IPS-20b (cell line): ENCODE measurements around the gene PLEKHA5.
"Not testable (repeated sequence)": the region's sequence is repeated elsewhere in the genome, so short reads cannot be mapped to it uniquely, and the experiment has no call there.

ENCODE experiments used
- H3K27ac ChIP-seq: one replicate; pipeline ENCODE4 v1.5.1; 2013; ENCODE audit warnings: low read length
- H3K27me3 ChIP-seq: 2 replicates; pipeline ENCODE4 v1.6.1; 2013; ENCODE audit warnings: mild to moderate bottlenecking, low read length, inconsistent platforms; ENCODE audit not compliant: insufficient read depth
- H3K36me3 ChIP-seq: 2 replicates; pipeline ENCODE4 v1.6.1; 2013; ENCODE audit warnings: low read depth, mild to moderate bottlenecking, inconsistent platforms, low read length, moderate library complexity; ENCODE audit not compliant: insufficient read depth
- H3K4me1 ChIP-seq: 2 replicates; pipeline ENCODE4 v1.6.1; 2013; ENCODE audit warnings: mild to moderate bottlenecking, control low read depth, inconsistent platforms, low read length, moderate library complexity; ENCODE audit not compliant: insufficient read depth
- H3K4me3 ChIP-seq: 2 replicates; pipeline ENCODE4 v1.5.1; 2013; ENCODE audit warnings: mild to moderate bottlenecking, low read length, inconsistent platforms
- H3K9ac ChIP-seq: 2 replicates; pipeline ENCODE4 v1.6.1; 2013; ENCODE audit warnings: low read depth, mild to moderate bottlenecking, inconsistent platforms, low read length, moderate library complexity
- H3K9me3 ChIP-seq: 2 replicates; pipeline ENCODE4 v1.6.1; 2013; ENCODE audit warnings: mild to moderate bottlenecking, low read depth, low read length, inconsistent platforms; ENCODE audit not compliant: insufficient read depth

Gene PLEKHA5

DNA sequence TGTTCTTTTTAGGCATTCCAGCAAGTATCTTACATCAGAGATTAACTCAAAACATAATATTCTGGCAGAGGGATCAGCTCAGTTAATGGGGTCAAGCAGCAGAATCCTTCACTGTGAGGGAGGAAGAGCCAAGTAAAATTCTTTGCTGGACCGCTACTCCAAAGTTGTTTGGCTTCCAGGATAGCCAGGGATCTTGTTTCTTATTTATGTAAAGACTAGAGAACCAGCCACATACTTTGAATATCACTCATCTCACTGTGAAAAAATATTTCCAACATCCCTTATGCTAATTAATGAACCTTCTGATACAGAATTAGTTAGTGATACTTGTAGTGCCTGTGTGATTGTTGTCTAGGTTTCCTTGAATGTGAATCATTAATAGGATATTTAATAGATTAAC, 94.2 kb downstream of the PLEKHA5 start:
- Histone ChIP-seq H3K27me3 (no peaks in the 10 kb centered on the region), H3K27ac (no peak overlapping the region), H3K36me3 (no peaks in the 10 kb centered on the region), H3K9ac (no peak overlapping the region), H3K4me3 (no peak overlapping the region), H3K9me3 (no peaks in the 10 kb centered on the region), H3K4me1 (peaks cover 46% of the 10 kb centered on the region)

DNA sequence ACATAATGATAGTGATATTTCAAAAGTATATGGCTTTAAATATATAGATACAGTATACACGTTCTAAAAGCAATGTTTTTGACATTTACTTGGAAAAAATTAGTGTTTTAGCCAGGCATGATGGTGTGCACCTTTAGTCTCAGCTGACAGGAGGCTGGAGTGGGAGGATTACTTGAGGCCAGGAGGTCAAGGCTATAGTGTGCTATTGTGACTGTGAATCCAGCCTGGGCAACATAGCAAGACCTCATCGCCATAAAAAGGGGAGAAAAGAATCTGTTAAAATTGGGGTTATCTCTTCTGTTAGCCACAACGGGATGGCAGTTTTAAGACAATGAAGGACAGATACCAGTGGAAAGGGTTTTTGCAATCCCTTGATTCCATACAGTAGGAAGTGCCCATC, 95.2 kb downstream of the PLEKHA5 start:
- Histone ChIP-seq H3K27me3 (no peaks in the 10 kb centered on the region), H3K36me3 (0 out of 2 replicates have a peak, but pooled peaks cover 3% of the 10 kb centered on the region), H3K4me3 (no peak overlapping the region), H3K27ac (no peak overlapping the region), H3K9ac (no peak overlapping the region), H3K9me3 (0 out of 2 replicates have a peak, but pooled peaks cover 4% of the 10 kb centered on the region), H3K4me1 (peaks cover 39% of the 10 kb centered on the region)

DNA sequence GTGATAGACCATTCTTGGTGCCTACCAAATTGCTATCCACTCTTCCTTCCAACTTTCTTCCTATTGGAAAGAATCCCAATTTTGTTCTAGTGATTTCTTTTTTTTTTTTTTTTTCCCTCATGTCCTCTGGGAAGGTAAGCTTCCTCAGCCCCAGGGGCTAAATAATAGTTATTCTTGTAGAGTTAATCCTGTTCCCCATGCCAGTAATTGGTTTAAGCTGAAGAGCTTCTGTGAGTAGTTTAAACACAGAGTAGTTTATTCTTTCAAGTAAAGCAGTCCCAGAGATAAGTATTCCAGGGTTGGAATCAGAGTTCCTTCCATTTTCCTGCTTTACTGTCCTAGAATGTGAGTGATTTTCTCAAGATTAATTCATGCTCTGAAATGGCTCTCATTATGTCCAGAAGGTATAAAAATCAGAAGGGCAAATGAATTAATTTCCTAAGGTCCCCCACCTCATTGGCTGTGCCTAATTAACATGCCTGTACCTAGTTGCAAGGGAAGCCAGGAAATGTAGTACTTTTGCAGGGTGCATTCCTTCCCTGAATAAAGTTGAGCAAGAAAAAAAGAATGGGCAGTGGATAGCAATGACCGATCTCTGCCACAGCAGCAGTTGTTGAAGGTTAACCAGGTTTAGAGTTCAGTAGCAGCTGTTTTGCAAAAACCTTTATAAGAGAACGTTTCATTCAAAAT, 97.8 kb downstream of the PLEKHA5 start:
- H3K9me3 ChIP-seq = peaks cover 7% of the 10 kb centered on the region; the same call in 1 of the 2 replicates
- H3K36me3 ChIP-seq = peaks cover 9% of the 10 kb centered on the region; the same call in 1 of the 2 replicates
- H3K9ac ChIP-seq = no peak overlapping the region
- no peak overlapping the region for H3K27ac ChIP-seq
- no peaks in the 10 kb centered on the region for H3K27me3 ChIP-seq
- peaks cover 29% of the 10 kb centered on the region for H3K4me1 ChIP-seq
- no peak overlapping the region; the same call in 1 of the 2 replicates for H3K4me3 ChIP-seq

DNA sequence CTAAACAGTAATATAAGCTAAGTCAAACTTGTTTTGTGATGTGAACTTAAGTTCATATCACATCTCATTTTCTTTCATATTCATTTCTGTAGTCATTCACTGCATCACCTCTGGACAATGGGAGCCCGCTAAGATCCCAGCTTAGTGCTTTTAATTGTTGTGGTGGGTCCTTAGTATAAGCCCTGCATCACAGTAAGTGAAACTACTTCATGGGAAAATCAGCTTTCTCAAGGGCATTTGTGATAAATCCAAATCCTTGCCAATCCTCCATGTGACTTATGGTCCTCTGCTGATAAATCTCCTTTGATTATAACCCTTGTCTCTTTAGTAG, 98.3 kb downstream of the PLEKHA5 start:
- peaks cover 28% of the 10 kb centered on the region for H3K4me1 ChIP-seq
- no peak overlapping the region for H3K27ac ChIP-seq
- peaks cover 7% of the 10 kb centered on the region; the same call in 1 of the 2 replicates for H3K9me3 ChIP-seq
- H3K9ac ChIP-seq = no peak overlapping the region
- H3K27me3 ChIP-seq = no peaks in the 10 kb centered on the region
- H3K36me3 ChIP-seq = peaks cover 9% of the 10 kb centered on the region; the same call in 1 of the 2 replicates
- no peak overlapping the region for H3K4me3 ChIP-seq

DNA sequence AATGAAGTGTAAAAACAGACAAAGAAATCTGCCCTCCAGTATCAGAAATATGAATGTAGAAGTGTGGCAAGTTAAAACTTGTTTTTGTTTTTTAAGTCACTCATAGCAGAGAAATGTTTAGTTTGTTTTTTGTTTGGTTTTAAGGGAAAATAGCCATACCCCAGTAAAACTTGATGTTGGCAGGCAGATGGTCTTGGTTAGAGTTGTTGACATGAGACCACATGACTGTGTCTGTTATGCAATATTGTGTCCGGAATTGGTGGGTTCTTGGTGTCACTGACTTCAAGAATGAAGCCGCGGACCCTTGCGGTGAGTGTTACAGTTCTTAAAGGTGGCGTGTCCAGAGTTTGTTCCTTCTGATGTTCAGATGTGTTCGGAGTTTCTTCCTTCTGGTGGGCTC, 99.5 kb downstream of the PLEKHA5 start:
- H3K4me3 ChIP-seq, H3K9me3 ChIP-seq, H3K9ac ChIP-seq, H3K27ac ChIP-seq, H3K36me3 ChIP-seq, H3K27me3 ChIP-seq: not testable (repeated sequence)
- peaks cover 31% of the 10 kb centered on the region for H3K4me1 ChIP-seq

DNA sequence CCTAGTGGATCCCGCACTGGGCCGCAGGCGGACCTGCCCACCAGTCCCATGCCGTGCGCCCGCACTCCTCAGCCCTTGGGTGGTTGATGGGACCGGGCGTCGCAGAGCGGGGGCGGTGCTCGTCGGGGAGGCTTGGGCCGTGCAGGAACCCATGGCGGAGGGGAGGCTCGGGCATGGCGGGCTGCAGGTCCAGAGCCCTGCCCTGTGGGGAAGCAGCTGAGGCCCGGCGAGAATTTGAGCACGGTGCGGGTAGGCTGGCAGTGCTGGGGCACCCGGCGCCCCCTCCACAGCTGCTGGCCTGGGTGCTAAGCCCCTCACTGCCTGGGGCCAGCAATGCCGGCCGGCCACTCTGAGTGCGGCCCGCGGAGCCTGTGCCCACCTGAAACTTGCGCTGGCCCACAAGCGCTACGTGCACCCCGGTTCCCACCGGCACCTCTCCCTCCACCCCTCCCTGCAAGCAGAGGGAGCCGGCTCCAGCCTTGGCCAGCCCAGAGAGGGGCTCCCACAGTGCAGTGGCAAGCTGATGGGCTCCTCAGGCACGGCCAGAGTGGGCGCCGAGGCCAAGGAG, 100.8 kb downstream of the PLEKHA5 start:
- H3K4me1 ChIP-seq = peaks cover 37% of the 10 kb centered on the region

DNA sequence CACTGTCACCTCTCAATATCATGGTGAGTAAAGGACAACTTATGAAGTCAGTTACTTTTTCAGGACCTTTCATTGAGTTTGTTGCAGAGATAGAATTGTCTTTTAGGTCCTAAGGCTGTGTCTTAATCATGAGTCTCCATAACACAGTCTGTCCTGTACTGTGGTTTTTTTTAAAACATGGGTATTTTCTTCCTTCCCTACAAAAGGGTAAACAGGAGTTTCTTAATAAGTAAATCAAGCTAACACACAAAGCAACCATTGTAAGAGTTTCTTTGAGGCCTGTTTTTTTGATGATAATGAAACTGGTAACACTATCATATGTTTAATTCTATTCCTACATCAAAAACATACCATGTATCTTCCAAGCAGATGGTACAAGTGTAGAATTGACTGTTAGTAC, 101.4 kb downstream of the PLEKHA5 start:
- no peaks in the 10 kb centered on the region for H3K27me3 ChIP-seq
- no peak overlapping the region for H3K4me3 ChIP-seq
- no peak overlapping the region for H3K27ac ChIP-seq
- no peak overlapping the region for H3K9ac ChIP-seq
- H3K36me3 ChIP-seq = peaks cover 9% of the 10 kb centered on the region; the same call in 1 of the 2 replicates
- H3K9me3 ChIP-seq = peaks cover 7% of the 10 kb centered on the region; the same call in 1 of the 2 replicates
- peaks cover 41% of the 10 kb centered on the region for H3K4me1 ChIP-seq

More for the DNA sequence above, 100.8 kb downstream of the PLEKHA5 start:
- Histone ChIP-seq H3K27me3 (no peaks in the 10 kb centered on the region), H3K27ac (no peak overlapping the region), H3K36me3 (peaks cover 9% of the 10 kb centered on the region; the same call in 1 of the 2 replicates), H3K4me3 (no peak overlapping the region), H3K9me3 (peaks cover 7% of the 10 kb centered on the region; the same call in 1 of the 2 replicates), H3K9ac (no peak overlapping the region)

DNA sequence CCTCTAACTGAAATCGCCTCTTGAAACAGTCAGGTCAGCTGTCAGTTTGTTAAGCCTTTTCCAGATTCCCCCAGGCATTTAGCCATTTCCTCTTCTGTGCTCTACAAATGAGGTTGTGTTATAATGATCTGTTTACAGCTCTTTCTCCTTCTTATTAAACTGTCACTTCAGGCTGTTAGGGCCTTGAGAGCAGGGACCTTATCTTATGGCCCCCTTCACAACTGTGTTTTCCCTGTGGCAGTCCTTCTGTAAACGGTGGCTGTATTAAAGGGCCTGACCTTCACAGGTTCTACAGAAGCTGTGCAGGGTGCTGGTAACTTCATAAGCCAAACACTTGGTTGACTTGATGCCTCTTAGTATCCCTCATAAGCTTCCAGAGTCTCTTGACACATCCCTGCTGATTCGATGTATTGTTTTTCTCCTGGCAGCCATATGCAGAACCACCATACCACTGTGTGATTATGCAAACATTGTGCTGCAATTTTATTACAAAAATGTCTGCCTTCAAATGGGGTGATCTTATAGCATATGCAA, 104.7 kb downstream of the PLEKHA5 start:
- peaks cover 33% of the 10 kb centered on the region for H3K4me1 ChIP-seq
- H3K27ac ChIP-seq = no peak overlapping the region
- no peak overlapping the region for H3K4me3 ChIP-seq
- peaks cover 5% of the 10 kb centered on the region; the same call in 1 of the 2 replicates for H3K36me3 ChIP-seq
- H3K27me3 ChIP-seq = no peaks in the 10 kb centered on the region
- peaks cover 6% of the 10 kb centered on the region; the same call in 1 of the 2 replicates for H3K9me3 ChIP-seq
- no peak overlapping the region for H3K9ac ChIP-seq

DNA sequence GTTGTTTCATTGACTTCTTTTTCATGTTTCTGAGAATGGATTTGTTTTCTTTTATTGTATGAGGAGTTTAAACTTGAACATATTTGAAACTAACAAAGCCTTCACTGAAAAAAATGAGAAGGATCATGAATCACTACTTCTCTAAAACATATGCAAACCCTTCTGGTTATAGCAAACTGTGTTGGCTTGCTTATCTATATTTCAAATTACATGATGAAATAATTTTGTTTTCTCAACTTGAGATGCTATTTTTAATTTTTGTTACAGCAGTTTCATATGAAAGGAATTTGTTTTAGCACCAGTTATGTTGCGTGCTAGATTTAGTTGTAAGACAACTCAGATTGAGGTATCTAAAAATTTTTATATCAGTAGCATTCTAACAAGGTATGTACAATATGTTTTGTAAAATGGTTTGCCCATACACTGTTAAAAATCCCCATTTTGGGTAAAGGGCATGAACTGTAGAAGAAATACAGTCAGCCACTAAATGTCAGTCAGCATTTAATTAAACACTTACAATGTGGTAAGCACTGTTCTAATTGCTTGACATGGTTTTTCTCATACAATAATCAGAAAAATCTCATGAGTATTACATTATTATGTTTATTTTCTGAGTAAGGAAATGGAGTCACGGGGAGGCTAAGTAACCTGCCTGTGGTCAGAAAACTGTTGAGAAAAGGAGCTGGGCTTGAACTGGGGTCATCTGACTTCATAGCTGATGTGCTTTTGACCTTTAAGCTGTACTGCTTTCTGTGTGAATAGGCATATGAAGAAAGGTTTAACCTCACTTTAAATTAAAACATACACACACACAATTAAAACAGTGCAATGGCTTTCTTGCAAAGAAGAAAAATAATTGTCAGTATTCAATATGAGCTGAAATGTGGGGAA, 105.7 kb downstream of the PLEKHA5 start:
- Histone ChIP-seq H3K4me1 (peaks cover 33% of the 10 kb centered on the region), H3K9ac (no peak overlapping the region), H3K4me3 (no peak overlapping the region), H3K27ac (no peak overlapping the region), H3K9me3 (peaks cover 3% of the 10 kb centered on the region; the same call in 1 of the 2 replicates), H3K27me3 (no peaks in the 10 kb centered on the region), H3K36me3 (peaks cover 5% of the 10 kb centered on the region; the same call in 1 of the 2 replicates)

DNA sequence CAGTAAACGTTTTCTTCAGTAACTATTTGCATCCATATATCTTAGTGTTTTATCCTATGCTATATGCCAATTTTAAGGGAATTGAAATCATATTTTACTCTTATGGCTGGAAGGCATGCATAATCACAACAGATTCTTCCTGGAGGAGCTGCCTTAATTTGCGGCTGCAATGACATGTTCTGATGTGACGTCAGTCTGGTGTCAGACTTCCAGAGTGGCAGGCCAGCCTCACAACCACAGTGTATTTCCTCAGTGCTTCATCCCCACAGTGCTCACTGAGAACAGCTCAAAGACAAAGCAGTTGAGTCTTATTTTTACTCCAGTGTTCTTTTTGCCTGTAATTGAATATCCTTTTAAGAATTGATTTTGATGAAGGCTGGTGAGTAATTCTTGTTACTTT, 107.1 kb downstream of the PLEKHA5 start:
- no peak overlapping the region for H3K27ac ChIP-seq
- H3K9me3 ChIP-seq = no peaks in the 10 kb centered on the region
- no peak overlapping the region for H3K9ac ChIP-seq
- peaks cover 33% of the 10 kb centered on the region for H3K4me1 ChIP-seq
- no peak overlapping the region for H3K4me3 ChIP-seq
- no peaks in the 10 kb centered on the region for H3K27me3 ChIP-seq
- H3K36me3 ChIP-seq = no peaks in the 10 kb centered on the region

DNA sequence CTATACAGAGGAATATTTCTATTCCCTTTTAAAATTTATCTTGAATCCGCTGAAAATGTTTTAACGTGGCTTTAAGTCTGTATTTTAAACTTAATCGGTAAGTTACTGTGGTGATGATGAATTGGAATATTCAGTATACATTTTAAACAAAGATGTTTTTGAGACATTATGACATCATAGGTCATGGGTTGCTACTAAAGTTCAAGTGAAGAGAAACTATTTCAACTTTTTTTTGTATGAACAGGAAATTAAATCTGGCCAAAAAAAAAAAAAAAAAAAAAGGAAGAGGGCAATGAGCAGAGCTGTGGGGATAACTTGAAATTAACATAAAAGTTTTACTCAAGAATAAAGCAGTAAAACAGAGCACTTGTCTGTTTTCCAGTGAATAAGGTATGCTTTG, 109.0 kb downstream of the PLEKHA5 start:
- Histone ChIP-seq H3K9me3 (no peaks in the 10 kb centered on the region), H3K4me1 (peaks cover 21% of the 10 kb centered on the region), H3K9ac (no peak overlapping the region), H3K4me3 (no peak overlapping the region), H3K27me3 (no peaks in the 10 kb centered on the region), H3K27ac (no peak overlapping the region), H3K36me3 (no peaks in the 10 kb centered on the region)
